ENCODE measurements around the gene STUB1.
"Not testable (repeated sequence)": the region's sequence is repeated elsewhere in the genome, so short reads cannot be mapped to it uniquely, and the experiment has no call there.

STUB1 gene

DNA sequence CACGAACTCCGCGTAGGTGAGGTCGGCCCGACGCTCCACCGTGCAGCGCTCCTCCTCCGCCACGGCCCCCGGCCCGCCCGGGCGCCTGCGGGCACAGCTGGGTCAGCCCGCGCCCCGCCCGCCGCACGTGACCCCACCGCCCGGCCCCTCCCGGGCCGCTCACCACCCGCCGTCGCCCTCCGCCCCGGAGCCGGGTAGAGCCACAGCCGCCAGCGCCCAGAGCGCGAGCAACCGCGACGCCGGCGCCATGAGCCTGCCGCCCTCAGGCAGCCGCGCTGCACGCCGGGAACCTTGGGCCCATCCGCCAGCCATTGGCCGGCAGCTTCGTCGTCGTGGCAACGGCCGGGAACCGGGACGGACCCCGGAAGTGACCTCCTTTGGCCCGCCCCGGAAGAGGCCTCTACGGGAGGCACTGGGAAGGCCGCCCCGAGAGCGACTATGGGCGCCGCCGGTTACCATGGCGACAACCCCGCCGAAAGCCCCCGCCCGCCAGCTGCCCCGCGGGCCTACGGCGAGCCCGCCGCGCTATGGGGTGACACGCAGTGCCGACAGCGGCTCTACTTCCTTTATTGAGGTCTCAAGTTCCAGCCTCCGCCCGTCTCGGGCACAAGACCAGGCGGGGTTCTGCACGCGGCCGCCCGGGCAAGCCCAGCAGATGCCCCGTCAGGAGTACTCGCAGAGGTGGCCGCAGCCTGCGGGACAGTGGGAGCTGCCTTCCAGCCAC, 4.0 kb downstream of the STUB1 start, which contains the start of gene JMJD8:
Gene JMJD8, minus strand, starts transcription at position 264 of the 724 bp plus-strand sequence. Its CDS starts 15 bp downstream, at position 249.
- TF ChIP-seq, protein P1, sequence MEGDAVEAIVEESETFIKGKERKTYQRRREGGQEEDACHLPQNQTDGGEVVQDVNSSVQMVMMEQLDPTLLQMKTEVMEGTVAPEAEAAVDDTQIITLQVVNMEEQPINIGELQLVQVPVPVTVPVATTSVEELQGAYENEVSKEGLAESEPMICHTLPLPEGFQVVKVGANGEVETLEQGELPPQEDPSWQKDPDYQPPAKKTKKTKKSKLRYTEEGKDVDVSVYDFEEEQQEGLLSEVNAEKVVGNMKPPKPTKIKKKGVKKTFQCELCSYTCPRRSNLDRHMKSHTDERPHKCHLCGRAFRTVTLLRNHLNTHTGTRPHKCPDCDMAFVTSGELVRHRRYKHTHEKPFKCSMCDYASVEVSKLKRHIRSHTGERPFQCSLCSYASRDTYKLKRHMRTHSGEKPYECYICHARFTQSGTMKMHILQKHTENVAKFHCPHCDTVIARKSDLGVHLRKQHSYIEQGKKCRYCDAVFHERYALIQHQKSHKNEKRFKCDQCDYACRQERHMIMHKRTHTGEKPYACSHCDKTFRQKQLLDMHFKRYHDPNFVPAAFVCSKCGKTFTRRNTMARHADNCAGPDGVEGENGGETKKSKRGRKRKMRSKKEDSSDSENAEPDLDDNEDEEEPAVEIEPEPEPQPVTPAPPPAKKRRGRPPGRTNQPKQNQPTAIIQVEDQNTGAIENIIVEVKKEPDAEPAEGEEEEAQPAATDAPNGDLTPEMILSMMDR (conservative IDR thresholded peaks at IDR 0.05; ENCODE audit: control insufficient read depth, insufficient read depth, low read depth, low read length) = no peak

GRCh38 chr16:684961-685696, 4.9 kb downstream of the STUB1 start:
- TF ChIP-seq, protein P1 (conservative IDR thresholded peaks at IDR 0.05; ENCODE audit: control insufficient read depth, insufficient read depth, low read depth, low read length) = no peak
- DNase-seq (ENCODE audit: low read depth) = no peak
- H3K4me3 ChIP-seq (ENCODE audit: control insufficient read depth, low read depth, low read length) = no peak overlapping the region

More for the DNA sequence above, 4.0 kb downstream of the STUB1 start, which contains the start of gene JMJD8:
- peak; percentile 91 for DNase-seq (ENCODE audit: low read depth)
- H3K4me3 ChIP-seq (ENCODE audit: control insufficient read depth, low read depth, low read length) = peak within 1 kb of the TSS; percentile 52

DNA sequence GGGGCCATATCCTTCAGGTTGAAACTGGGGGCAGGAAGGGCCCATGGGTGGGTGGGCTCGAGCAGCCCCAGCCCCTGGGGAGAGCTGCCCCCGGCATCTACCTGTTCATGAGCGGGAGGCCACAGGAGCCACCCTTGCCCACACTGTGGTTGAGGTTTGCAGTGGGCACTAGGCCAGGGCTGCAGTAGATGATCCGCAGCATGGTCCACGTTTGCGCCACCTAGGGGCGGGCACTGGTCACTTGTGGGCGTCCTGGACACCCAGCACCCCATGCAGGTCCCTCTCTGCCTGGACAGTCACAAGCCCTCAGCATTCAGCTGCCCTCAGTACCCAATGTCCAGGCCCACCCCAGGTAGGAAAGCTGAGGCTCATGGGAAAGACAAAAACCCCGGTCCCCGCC, 5.8 kb downstream of the STUB1 start:
- TF ChIP-seq, protein P1 (conservative IDR thresholded peaks at IDR 0.05; ENCODE audit: control insufficient read depth, insufficient read depth, low read depth, low read length) = peak; percentile 57
- DNase-seq (ENCODE audit: low read depth) = peak; percentile 54
- no peak overlapping the region for H3K4me3 ChIP-seq (ENCODE audit: control insufficient read depth, low read depth, low read length)

GRCh38 chr16:686459-687260, 6.5 kb downstream of the STUB1 start:
- DNase-seq (ENCODE audit: low read depth) = no peak
- H3K4me3 ChIP-seq (ENCODE audit: control insufficient read depth, low read depth, low read length) = no peak overlapping the region
- TF ChIP-seq, protein P1 (conservative IDR thresholded peaks at IDR 0.05; ENCODE audit: control insufficient read depth, insufficient read depth, low read depth, low read length) = no peak

DNA sequence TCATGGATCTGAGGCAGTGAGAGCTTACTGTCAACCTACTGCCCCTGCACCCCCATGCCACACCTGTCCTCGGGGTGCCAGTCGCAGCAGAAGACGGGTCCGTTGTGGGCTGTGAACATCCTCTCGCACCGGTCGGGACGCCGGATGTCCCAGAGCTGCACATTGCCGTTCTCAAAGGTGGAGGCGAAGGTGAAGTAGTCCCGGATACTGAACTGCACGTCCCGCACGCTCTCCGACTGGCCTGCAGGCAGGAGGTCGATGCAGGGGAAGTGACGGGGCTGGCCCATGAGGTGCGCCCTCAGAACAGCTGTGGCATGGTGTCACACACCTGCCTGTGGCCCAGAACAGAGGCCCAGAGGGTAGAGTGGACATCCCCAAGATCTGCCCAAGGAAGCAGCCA, 7.3 kb downstream of the STUB1 start:
- H3K4me3 ChIP-seq (ENCODE audit: control insufficient read depth, low read depth, low read length) = no peak overlapping the region
- TF ChIP-seq, protein P1 (conservative IDR thresholded peaks at IDR 0.05; ENCODE audit: control insufficient read depth, insufficient read depth, low read depth, low read length) = no peak

DNA sequence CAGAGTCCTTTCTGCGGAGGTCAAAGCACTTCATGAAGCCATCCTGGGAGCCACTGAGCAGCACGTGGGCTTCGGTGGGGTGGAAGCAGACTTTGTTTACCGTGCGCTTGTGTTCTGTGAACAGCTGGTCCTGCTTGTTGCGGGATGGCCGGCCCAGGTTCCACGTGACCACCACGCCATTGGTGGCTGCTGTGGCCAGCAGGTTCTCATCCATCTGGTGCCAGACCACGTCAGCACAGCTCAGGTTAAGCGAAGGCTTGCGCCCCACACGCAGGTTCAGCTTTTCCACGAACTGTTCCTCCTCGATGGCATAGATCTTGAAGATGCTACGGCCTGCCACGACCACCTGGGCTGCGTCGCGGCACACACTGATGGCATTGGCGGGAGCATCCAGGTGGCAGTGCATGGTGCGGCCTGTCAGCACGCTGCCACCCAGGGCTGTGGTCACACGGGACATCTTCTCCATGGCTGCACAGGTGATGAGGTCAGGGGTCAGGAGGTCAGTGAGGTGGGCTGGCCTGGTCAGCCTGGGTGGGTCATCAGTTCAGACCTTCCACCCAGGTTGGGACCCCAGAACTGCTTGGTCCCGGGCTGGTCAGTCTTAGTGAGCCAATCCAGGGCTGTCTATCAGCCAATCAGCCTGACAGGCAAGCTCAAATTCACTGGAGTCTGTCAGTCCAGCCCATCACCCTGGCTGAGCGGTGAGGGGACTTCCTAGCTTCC, 9.1 kb downstream of the STUB1 start:
- DNase-seq (ENCODE audit: low read depth) = no peak
- TF ChIP-seq, protein P1 (conservative IDR thresholded peaks at IDR 0.05; ENCODE audit: control insufficient read depth, insufficient read depth, low read depth, low read length) = no peak
- H3K4me3 ChIP-seq (ENCODE audit: control insufficient read depth, low read depth, low read length) = peak overlapping the region; percentile 80

More for the DNA sequence above, 7.3 kb downstream of the STUB1 start:
- no peak for DNase-seq (ENCODE audit: low read depth)

DNA sequence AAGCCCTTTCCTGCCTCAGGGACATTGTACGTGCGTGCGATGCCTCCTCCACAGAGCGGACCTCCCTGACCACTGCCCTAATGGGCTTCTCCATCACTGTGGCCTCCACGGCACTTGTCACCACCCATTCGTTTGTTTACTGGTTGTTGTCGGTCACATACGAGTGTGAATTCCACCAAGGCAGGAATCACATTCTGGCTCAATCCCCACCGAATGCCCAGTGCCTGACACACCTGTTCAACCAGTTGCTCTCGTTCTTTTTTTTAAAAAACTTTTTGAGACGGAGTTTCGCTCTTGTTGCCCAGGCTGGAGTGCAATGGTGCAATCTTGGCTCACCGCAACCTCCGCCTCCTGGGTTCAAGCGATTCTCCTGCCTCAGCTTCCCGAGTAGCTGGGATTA, 11.0 kb downstream of the STUB1 start:
- H3K4me3 ChIP-seq (ENCODE audit: control insufficient read depth, low read depth, low read length) = not testable (repeated sequence)

More for the DNA sequence above, 11.0 kb downstream of the STUB1 start:
- DNase-seq (ENCODE audit: low read depth) = not testable (repeated sequence)
